MCF 10A (cell line): ENCODE measurements around the gene METTL15. TPM values are rescaled to one million over a fixed set of nuclear protein-coding genes. Genes with fewer than 3 reads are reported as not detected.

Experiments used
- Bru-seq: library from RNA; stranded (reverse); fragments of 400-500 nt; gene quantifications from one replicate; lab custom pipeline; 2021; lab: Mats Ljungman, UMichigan
- BruChase-seq, 2 experiments: library from RNA; stranded (reverse); fragments of 400-500 nt; gene quantifications; one replicate each; lab custom pipeline; 2021; lab: Mats Ljungman, UMichigan
- BruUV-seq: library from RNA; stranded (reverse); fragments of 400-500 nt; replicated peaks from 2 replicates; lab custom pipeline; 2021; lab: Mats Ljungman, UMichigan
- CTCF ChIA-PET: fragments of 300-600 bp; sonication (Branson Sonifier 250); formaldehyde crosslinking; extraction: SDS; loops from one replicate; lab custom pipeline; 2021; ENCODE audit warnings: antibody characterized with exemption, inconsistent platforms; lab: Yijun Ruan, JAX
- POLR2A ChIA-PET: fragments of 300-600, 350-650 bp; sonication (Branson Sonifier 250); formaldehyde crosslinking; extraction: SDS; loops from one replicate; lab custom pipeline; 2020; ENCODE audit warnings: antibody characterized with exemption, inconsistent platforms; lab: Yijun Ruan, JAX
- DNase-seq: peaks from one replicate; pipeline ENCODE4 v3.0.0-alpha.2; 2018; ENCODE audit not compliant: unreplicated experiment
- H3K27ac Mint-ChIP-seq: one replicate; pipeline ENCODE4 v1.8.0; 2022; ENCODE audit warnings: mild to moderate bottlenecking, low read depth, mixed read lengths; ENCODE audit not compliant: unreplicated experiment
- H3K27me3 Mint-ChIP-seq: one replicate; pipeline ENCODE4 v1.8.0; 2022; ENCODE audit warnings: mixed read lengths; ENCODE audit not compliant: insufficient read depth, unreplicated experiment
- H3K36me3 Mint-ChIP-seq: one replicate; pipeline ENCODE4 v1.8.0; 2022; ENCODE audit warnings: mild to moderate bottlenecking, moderate library complexity, mixed read lengths; ENCODE audit not compliant: insufficient read depth, unreplicated experiment
- H3K4me1 Mint-ChIP-seq: one replicate; pipeline ENCODE4 v1.8.0; 2022; ENCODE audit warnings: mixed read lengths; ENCODE audit not compliant: insufficient read depth, unreplicated experiment
- H3K4me3 Mint-ChIP-seq: one replicate; pipeline ENCODE4 v1.8.0; 2022; ENCODE audit warnings: mild to moderate bottlenecking, moderate library complexity, mixed read lengths; ENCODE audit not compliant: unreplicated experiment
- H3K9me3 Mint-ChIP-seq: one replicate; pipeline ENCODE4 v1.8.0; 2022; ENCODE audit warnings: mixed read lengths; ENCODE audit not compliant: unreplicated experiment
- intact Hi-C: fragments of 100-400 bp; cut with micrococcal nuclease; formaldehyde crosslinking; loops from 2 replicates; pipeline ENCODE4 v1.14.1; 2022
- long read RNA-seq: library from polyadenylated mRNA; stranded (forward); transcript quantifications from one replicate; pipeline ENCODE4 v2.0.0, GENCODE V29; 2022
- total RNA-seq: library from RNA; stranded (reverse); gene quantifications from 2 replicates; pipeline ENCODE4 v1.2.3, GENCODE V29; 2022
- TF ChIP-seq, protein P1 (sequence below): fragments of 200-600 bp; IDR thresholded peaks from one replicate; pipeline ENCODE4 v1.8.0; 2022; ENCODE audit warnings: antibody characterized with exemption, mild to moderate bottlenecking; ENCODE audit not compliant: unreplicated experiment

Gene METTL15, protein sequence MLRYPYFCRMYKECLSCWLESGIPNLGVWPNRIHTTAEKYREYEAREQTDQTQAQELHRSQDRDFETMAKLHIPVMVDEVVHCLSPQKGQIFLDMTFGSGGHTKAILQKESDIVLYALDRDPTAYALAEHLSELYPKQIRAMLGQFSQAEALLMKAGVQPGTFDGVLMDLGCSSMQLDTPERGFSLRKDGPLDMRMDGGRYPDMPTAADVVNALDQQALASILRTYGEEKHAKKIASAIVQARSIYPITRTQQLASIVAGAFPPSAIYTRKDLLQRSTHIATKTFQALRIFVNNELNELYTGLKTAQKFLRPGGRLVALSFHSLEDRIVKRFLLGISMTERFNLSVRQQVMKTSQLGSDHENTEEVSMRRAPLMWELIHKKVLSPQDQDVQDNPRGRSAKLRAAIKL
- total RNA-seq (16.8 and 19.9 TPM in 2 replicates), Bru-seq, nascent RNA (percentile 87 among the genes with signal in this experiment), BruChase-seq, experiment 1, labeled RNA remaining after a 6-hour chase (percentile 63 among the genes with signal in this experiment), BruChase-seq, experiment 2, labeled RNA remaining after a 2-hour chase (percentile 75 among the genes with signal in this experiment)
- long read RNA-seq, full-length matches to known transcripts = 9 of 58 reads
- long read RNA-seq, partial matches to known transcripts = 33 of 58 reads
- long read RNA-seq, other reads (novel, unspliced or antisense) = 16 of 58 reads

DNA sequence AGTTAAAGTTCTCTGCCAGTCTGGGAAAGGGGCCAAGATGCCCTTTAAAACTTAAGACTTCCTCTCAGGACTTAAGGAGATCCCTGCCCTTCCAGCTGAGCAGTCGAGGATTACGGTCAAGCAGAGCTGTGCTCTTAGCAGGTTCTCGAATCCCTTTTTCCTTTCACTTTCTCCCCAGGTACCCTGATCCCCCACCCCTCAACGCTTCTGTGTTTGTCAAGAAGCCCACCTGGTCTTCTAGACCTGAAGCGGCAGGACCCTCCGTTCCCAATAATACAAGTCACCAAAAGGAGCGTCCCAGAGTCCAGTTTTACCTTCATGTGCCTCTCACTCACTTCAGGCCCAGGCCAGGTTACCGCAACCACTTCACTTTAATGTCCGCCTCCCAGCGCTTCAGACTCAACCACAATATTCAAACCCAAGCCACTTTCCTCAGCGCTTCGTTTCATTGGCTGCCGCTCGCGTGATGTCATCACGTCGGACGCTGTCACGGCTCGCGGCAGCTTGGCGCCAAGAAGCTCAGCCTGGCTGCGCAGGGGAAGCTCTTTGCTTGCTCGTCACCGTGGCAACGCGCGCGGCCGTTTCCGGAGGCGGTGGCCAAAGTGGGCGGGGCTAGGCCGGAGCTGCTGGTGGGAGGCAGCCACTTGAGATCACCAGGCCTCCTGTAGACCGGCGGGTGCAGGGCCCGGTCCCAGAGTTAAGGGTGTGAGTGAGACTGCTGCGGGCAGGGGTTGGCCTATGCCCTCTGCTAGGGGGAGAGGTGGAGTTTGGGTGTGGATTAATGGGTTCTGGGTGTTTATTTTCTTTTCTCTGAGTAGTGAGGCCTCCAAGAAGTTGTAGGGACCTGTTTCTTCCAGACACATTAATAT is at the start of gene METTL15, which contains the start of gene KIF18A:
Gene METTL15, plus strand, starts transcription at position 639 of the 869 bp plus-strand sequence. CDS start 4,947 bp downstream, outside the sequence.
Gene KIF18A, minus strand, starts transcription at position 407 of the 869 bp plus-strand sequence. CDS start 10,209 bp downstream, outside the sequence.
- Mint-ChIP-seq H3K4me1 (peaks cover 48% of the 10 kb centered on the region), H3K27ac (peak within 1 kb of the TSS; percentile 100), H3K27me3 (no peaks in the 10 kb centered on the region), H3K4me3 (peak within 1 kb of the TSS; percentile 98), H3K36me3 (no peaks in the 10 kb centered on the region), H3K9me3 (no peaks in the 10 kb centered on the region)
- peak; percentile 98 for DNase-seq
- TF ChIP-seq, protein P1, sequence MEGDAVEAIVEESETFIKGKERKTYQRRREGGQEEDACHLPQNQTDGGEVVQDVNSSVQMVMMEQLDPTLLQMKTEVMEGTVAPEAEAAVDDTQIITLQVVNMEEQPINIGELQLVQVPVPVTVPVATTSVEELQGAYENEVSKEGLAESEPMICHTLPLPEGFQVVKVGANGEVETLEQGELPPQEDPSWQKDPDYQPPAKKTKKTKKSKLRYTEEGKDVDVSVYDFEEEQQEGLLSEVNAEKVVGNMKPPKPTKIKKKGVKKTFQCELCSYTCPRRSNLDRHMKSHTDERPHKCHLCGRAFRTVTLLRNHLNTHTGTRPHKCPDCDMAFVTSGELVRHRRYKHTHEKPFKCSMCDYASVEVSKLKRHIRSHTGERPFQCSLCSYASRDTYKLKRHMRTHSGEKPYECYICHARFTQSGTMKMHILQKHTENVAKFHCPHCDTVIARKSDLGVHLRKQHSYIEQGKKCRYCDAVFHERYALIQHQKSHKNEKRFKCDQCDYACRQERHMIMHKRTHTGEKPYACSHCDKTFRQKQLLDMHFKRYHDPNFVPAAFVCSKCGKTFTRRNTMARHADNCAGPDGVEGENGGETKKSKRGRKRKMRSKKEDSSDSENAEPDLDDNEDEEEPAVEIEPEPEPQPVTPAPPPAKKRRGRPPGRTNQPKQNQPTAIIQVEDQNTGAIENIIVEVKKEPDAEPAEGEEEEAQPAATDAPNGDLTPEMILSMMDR = no peak
- ChIA-PET CTCF (interaction anchor here (0.6 to 2.9 kb wide), 12 partner anchors 11 to 589 kb away, joined by 3 to 19 read pairs (median 3); partner anchors contain the start of gene BDNF), POLR2A (interaction anchor here (0.6 to 7.4 kb wide), 28 partner anchors 8 to 1154 kb away, joined by 3 to 73 read pairs (median 5); partner anchors contain the start of gene BDNF)
- BruUV-seq = TSS peak; percentile 74
- intact Hi-C loops = loop anchor here (1.0 to 10.0 kb wide), 6 partner anchors 269 to 1217 kb away; partner anchors contain the start of gene BDNF

DNA sequence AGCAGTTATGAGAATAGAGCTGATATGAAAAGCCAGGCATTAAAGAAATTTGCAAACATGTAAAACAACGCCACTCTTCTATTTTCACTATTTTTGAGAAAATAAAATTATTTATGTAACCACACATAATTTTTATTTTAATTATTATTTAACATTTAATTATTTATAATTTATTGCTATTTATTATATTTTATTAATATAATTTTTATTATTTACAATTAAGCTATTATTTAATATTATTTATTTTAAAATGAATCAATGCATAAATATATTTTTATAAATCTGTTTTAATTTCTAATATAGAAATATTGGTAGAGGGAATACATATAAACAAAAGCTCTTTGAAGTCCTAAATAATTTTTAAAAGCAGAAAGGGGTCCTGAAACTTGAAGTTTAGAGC is 36.9 kb upstream of the METTL15 start:
- BruUV-seq = no TSS peak
- H3K4me1 Mint-ChIP-seq = peaks cover 6% of the 10 kb centered on the region
- CTCF ChIA-PET = no interaction called here
- H3K4me3 Mint-ChIP-seq = no peak overlapping the region
- DNase-seq = no peak
- POLR2A ChIA-PET = interaction anchor here (0.9 to 1.2 kb wide), 3 partner anchors 8 to 18 kb away, joined by 3 read pairs; no protein-coding TSS in a partner anchor
- no peak overlapping the region for H3K27ac Mint-ChIP-seq
- intact Hi-C loops = no loop called here
- H3K36me3 Mint-ChIP-seq = peaks cover 13% of the 10 kb centered on the region
- TF ChIP-seq, protein P1 = no peak
- no peaks in the 10 kb centered on the region for H3K27me3 Mint-ChIP-seq
- no peaks in the 10 kb centered on the region for H3K9me3 Mint-ChIP-seq

DNA sequence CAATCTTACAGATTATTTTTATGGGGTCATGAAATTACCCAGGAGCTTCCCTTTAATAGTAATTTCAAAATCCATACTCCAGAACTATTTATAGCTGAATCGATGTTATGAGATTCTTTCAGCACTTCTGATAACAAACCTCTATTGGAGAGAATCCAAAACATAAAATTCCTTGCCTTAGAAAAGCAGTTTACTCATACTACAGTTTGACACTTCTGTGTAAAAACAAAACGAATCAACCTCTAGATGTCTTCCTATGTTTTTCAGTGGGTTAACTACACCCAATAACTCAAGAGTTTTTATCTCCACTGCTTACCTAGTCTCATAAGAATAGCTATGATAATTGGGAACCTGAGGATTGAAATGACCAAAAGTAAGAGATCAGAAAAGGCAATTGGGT is 35.9 kb upstream of the METTL15 start:
- no peak for DNase-seq
- intact Hi-C loops = no loop called here
- TF ChIP-seq, protein P1 = no peak
- BruUV-seq = no TSS peak
- Mint-ChIP-seq H3K36me3 (peaks cover 18% of the 10 kb centered on the region), H3K4me1 (peaks cover 6% of the 10 kb centered on the region), H3K27me3 (no peaks in the 10 kb centered on the region), H3K9me3 (no peaks in the 10 kb centered on the region), H3K27ac (no peak overlapping the region), H3K4me3 (no peak overlapping the region)
- ChIA-PET POLR2A (interaction anchor here (1.2 kb wide), 1 partner anchor 9 kb away, joined by 3 read pairs; no protein-coding TSS in a partner anchor), CTCF (interaction anchor here (0.6 kb wide), 1 partner anchor 649 kb away, joined by 3 read pairs; no protein-coding TSS in a partner anchor)
